Tibial artery (tissue), 4 donors: ENCODE data around the gene POSTN.
"Not testable (repeated sequence)": the region's sequence is repeated elsewhere in the genome, so short reads cannot be mapped to it uniquely, and the experiment has no call there.

ENCODE experiments used
- DNase-seq, 2 donors: peaks; one replicate each; pipeline ENCODE4 v3.0.0-alpha.2; 2019
- H3K27ac ChIP-seq, 2 donors: fragments of 200-600 bp; sonication (generic) in 1 of 2; 1 replicate in 1 of 2; 2 replicates in 1 of 2; pipeline ENCODE4 v1.5.1; 2018 to 2019; ENCODE audit warnings: mild to moderate bottlenecking in 1 of 2
- H3K27me3 ChIP-seq, 2 donors: fragments of 200-600 bp; sonication (generic) in 1 of 2; one replicate each; pipeline versions ENCODE4 v1.5.1 to v1.6.0; 2016 to 2019
- H3K36me3 ChIP-seq, 3 donors: fragments of 200-600 bp; sonication (generic) in 2 of 3; one replicate each; pipeline ENCODE4 v1.5.1; 2016 to 2019; ENCODE audit warnings: mild to moderate bottlenecking in 2 of 3
- H3K4me1 ChIP-seq, 4 donors: fragments of 200-600 bp; sonication (generic) in 2 of 4; 1 replicate in 3 of 4; 2 replicates in 1 of 4; pipeline ENCODE4 v1.5.1; 2016 to 2019
- H3K4me3 ChIP-seq, 2 donors: fragments of 200-600 bp; sonication (generic) in 1 of 2; 1 replicate in 1 of 2; 2 replicates in 1 of 2; pipeline ENCODE4 v1.5.1; 2018 to 2019; ENCODE audit warnings: mild to moderate bottlenecking in 2 of 2
- H3K9me3 ChIP-seq, 3 donors: fragments of 200-600 bp; sonication (generic) in 1 of 3; one replicate each; pipeline ENCODE4 v1.5.1; 2016 to 2019
- intact Hi-C: fragments of 100-400 bp; cut with DNase I; formaldehyde crosslinking; loops from one replicate; pipeline ENCODE4 v1.15.0; 2023; ENCODE audit warnings: low total_unique reads
- TF ChIP-seq, protein P1 (sequence below), 2 experiments: fragments of 200-600 bp in 1 of 2; fragments of 450-650 bp in 1 of 2; IDR thresholded peaks; one replicate each; pipeline ENCODE4 v1.5.1; 2017 to 2019; ENCODE audit warnings: antibody characterized with exemption in 2 of 2, mild to moderate bottlenecking in 1 of 2, moderate library complexity in 1 of 2

Gene POSTN

DNA sequence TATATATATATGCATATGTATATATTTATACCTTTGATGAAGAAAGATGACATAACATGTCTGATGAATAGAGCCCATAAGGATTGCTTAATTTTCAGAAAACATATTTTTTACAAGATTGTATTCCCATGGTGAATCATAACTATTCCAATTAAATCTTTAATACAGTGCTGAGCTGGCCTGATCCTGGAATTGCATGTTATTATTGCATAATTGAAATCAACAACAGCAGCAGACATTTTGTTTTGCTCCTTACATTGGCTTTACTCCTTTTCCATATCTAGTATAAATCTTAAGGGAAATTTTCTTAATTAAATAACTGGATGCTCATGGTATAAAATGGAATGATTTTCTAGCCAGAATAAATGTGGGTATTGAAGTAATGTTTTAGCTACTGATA, 22.0 kb downstream of the POSTN start:
- Histone ChIP-seq H3K27ac (no peak overlapping the region), H3K9me3 (no peaks in the 10 kb centered on the region), H3K4me3 (no peak overlapping the region), H3K27me3 (no peaks in the 10 kb centered on the region), H3K4me1 (no peaks in the 10 kb centered on the region), H3K36me3 (no peaks in the 10 kb centered on the region)
- TF ChIP-seq, protein P1, sequence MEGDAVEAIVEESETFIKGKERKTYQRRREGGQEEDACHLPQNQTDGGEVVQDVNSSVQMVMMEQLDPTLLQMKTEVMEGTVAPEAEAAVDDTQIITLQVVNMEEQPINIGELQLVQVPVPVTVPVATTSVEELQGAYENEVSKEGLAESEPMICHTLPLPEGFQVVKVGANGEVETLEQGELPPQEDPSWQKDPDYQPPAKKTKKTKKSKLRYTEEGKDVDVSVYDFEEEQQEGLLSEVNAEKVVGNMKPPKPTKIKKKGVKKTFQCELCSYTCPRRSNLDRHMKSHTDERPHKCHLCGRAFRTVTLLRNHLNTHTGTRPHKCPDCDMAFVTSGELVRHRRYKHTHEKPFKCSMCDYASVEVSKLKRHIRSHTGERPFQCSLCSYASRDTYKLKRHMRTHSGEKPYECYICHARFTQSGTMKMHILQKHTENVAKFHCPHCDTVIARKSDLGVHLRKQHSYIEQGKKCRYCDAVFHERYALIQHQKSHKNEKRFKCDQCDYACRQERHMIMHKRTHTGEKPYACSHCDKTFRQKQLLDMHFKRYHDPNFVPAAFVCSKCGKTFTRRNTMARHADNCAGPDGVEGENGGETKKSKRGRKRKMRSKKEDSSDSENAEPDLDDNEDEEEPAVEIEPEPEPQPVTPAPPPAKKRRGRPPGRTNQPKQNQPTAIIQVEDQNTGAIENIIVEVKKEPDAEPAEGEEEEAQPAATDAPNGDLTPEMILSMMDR (IDR thresholded peaks at IDR 0.05): no peak
- no peak for DNase-seq
- intact Hi-C loops: no loop called here

DNA sequence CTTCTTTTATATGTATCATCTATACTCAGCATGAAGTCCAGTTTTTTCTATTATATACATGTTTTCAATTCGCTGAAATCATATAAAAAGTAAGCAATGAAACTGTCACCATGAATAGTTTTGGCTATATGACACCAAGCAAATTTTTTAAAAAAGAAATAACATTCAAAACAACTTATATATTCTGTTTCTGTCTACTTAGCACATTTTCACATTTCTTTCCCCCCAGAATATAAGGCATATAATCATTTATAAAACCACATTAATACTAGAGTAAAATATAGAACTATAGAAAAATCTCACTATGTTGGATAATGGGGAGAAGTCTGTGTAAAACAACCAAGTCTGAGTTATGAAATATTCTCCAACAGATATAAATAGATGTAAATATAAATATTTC, 33.1 kb downstream of the POSTN start:
- Histone ChIP-seq H3K4me3 (no peak overlapping the region), H3K27ac (no peak overlapping the region), H3K27me3 (no peaks in the 10 kb centered on the region), H3K4me1 (no peaks in the 10 kb centered on the region), H3K9me3 (no peaks in the 10 kb centered on the region), H3K36me3 (no peaks in the 10 kb centered on the region)
- TF ChIP-seq, protein P1 (IDR thresholded peaks at IDR 0.05): no peak
- no peak for DNase-seq
- intact Hi-C loops: no loop called here

DNA sequence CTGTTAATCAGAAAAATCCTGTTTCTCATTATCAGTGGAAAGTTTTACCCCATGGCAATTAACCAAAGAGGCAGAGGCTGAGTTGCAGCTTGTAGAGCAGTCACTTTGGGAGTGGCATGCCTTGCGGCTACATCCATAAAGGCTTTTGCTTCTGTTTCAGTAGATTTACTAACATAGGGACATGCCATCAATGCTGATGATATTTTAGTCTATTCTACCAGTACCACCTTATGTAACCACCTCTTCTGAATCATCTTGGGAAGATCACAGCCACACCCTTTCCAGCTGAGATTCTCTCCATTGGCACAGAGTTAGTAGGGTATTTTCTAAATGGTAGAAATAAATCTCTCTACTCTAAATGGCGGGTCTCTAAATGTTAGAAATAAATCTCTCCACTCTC, 37.5 kb downstream of the POSTN start:
- Histone ChIP-seq H3K4me1 (no peaks in the 10 kb centered on the region), H3K36me3 (no peaks in the 10 kb centered on the region), H3K27ac (no peak overlapping the region), H3K27me3 (no peaks in the 10 kb centered on the region), H3K9me3 (peaks cover 0 to 13% (median 3%) of the 10 kb centered on the region in 3 donors), H3K4me3 (no peak overlapping the region)
- intact Hi-C loops: no loop called here
- DNase-seq: no peak
- TF ChIP-seq, protein P1 (IDR thresholded peaks at IDR 0.05): no peak

GRCh38 chr13:37560526-37560925, 38.0 kb downstream of the POSTN start:
- no peaks in the 10 kb centered on the region for H3K27me3 ChIP-seq
- TF ChIP-seq, protein P1 (IDR thresholded peaks at IDR 0.05): no peak
- H3K9me3 ChIP-seq: peaks cover 0 to 13% (median 3%) of the 10 kb centered on the region in 3 donors
- H3K4me1 ChIP-seq: no peaks in the 10 kb centered on the region
- H3K27ac ChIP-seq: no peak overlapping the region
- no peak overlapping the region for H3K4me3 ChIP-seq
- DNase-seq: no peak
- H3K36me3 ChIP-seq: no peaks in the 10 kb centered on the region
- intact Hi-C loops: no loop called here

DNA sequence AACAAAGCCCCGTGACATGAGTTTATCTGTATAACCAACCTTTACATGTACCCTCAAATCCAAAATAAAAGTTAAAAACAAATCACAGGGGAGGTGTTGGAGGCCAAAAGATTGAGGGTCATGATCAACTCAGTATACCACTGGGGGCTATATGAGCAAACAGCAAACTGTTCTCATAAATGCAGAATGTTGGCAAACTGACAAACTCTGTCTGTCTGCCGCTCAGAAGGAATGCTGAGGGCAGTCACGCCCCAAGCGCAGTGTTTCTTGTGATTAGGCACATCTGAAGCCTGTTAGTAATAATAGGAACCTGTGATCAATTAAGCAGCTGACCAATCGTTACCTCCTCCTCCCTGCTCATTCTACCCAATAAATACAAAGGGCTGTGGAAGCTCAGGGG, 39.8 kb downstream of the POSTN start:
- H3K4me3 ChIP-seq, H3K36me3 ChIP-seq, H3K27me3 ChIP-seq, DNase-seq, intact Hi-C loops, H3K4me1 ChIP-seq, H3K27ac ChIP-seq: not testable (repeated sequence)
- peaks cover 0 to 13% (median 3%) of the 10 kb centered on the region in 3 donors for H3K9me3 ChIP-seq

DNA sequence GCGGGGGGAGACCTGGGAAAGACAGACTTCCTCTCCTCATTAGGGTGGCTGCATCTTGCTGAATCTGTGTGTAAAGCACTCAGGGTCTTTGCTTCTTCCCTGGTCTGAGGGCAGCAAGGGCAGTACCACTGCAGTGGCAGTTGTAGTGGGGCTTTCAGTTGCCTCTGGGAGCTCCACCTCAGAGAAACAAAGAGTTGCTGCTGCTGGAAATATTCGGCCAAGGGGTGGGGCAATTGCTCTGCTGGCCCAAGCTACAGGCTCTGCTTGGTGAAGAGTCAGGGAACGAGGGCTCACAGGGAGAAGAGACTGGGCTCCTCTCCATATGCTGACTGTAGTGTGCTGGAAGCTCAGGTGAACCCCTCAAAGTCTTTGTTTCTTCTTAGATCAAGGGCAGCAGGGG, 52.5 kb downstream of the POSTN start:
- DNase-seq: no peak
- Histone ChIP-seq H3K36me3 (no peaks in the 10 kb centered on the region), H3K4me1 (no peaks in the 10 kb centered on the region), H3K4me3 (no peak overlapping the region), H3K9me3 (peaks cover 0 to 6% (median 0%) of the 10 kb centered on the region in 3 donors), H3K27me3 (no peaks in the 10 kb centered on the region), H3K27ac (no peak overlapping the region)
- intact Hi-C loops: loop anchor here (10.0 kb wide), 1 partner anchor 1021 kb away; no protein-coding TSS in a partner anchor
- TF ChIP-seq, protein P1 (IDR thresholded peaks at IDR 0.05): no peak
